ENCODE results near the gene SPATA12.
"Not testable (repeated sequence)": the region's sequence is repeated elsewhere in the genome, so short reads cannot be mapped to it uniquely, and the experiment has no call there.

Gene SPATA12

DNA sequence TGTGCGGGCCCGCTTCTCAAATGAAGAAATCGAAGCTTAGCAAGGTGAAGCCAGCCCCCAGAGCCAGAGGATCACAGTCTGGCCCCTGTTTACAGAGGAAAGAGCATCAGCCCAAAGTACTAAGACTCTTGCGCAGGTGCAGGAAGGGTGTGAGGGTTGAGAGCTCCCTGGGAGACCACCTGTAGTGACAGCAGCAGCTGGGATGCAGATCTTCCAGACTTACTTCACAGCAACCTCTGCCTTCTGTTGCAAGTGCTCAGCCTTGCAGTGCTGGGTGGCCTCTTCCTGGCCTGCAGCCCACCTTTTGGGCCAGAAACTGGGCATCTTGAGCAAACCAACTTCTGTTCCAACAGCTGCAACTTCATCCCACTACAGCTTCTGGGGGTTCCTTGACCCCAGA is 19.7 kb downstream of the SPATA12 start:
- Histone ChIP-seq H3K4me1 (ENCODE audit: control insufficient read depth in 1 of 2, insufficient read depth in 1 of 2, low read depth in 1 of 2, low read length in 1 of 2) (peaks cover 14 to 25% of the 10 kb centered on the region in 2 experiments), H3K27me3 (peaks cover 52% of the 10 kb centered on the region)
- TF ChIP-seq CTCF (IDR thresholded peaks at IDR 0.05), result no peak

DNA sequence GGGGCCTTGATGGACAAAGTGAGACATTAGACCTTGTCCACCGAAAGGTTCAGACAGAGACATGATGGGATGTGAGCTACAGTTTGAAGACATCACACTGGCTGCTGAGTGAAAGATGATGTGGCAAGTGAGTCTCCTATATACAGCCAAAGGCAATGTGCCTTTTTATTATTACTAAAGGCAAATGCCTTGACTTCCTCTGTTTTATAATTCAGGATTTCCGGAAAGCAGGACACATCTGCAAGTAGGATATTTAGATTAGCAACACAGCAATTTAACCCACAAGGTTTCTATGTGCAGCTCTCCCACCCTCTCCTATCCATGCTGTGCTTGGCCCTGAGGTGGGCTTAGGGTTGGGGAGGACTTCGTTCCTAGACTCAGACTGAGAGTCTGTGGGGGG is 20.7 kb downstream of the SPATA12 start:
- TF ChIP-seq CTCF (IDR thresholded peaks at IDR 0.05), result no peak
- Histone ChIP-seq H3K4me3 (ENCODE audit: low read depth in 1 of 2, low read length in 1 of 2) (no peak overlapping the region), H3K27ac (no peak overlapping the region)

More for the DNA sequence above, 19.7 kb downstream of the SPATA12 start:
- Histone ChIP-seq H3K4me3 (ENCODE audit: low read depth in 1 of 2, low read length in 1 of 2) (no peak overlapping the region), H3K9me3 (no peaks in the 10 kb centered on the region), H3K36me3 (no peaks in the 10 kb centered on the region), H3K27ac (no peak overlapping the region)

GRCh38 chr3:57082481-57082880 is 22.0 kb downstream of the SPATA12 start:
- H3K27me3 ChIP-seq, result peaks cover 38% of the 10 kb centered on the region

More for the DNA sequence above, 20.7 kb downstream of the SPATA12 start:
- no peaks in the 10 kb centered on the region for H3K36me3 ChIP-seq
- H3K4me1 ChIP-seq (ENCODE audit: control insufficient read depth in 1 of 2, insufficient read depth in 1 of 2, low read depth in 1 of 2, low read length in 1 of 2), result peaks cover 14 to 25% of the 10 kb centered on the region in 2 experiments
- no peaks in the 10 kb centered on the region for H3K9me3 ChIP-seq
- H3K27me3 ChIP-seq, result peaks cover 51% of the 10 kb centered on the region

GRCh38 chr3:57083266-57083995 is 23.0 kb downstream of the SPATA12 start:
- not testable (repeated sequence) for H3K27ac ChIP-seq; H3K4me3 ChIP-seq (ENCODE audit: low read depth in 1 of 2, low read length in 1 of 2)

More at GRCh38 chr3:57082481-57082880, 22.0 kb downstream of the SPATA12 start:
- no peaks in the 10 kb centered on the region for H3K36me3 ChIP-seq
- no peak for TF ChIP-seq CTCF (IDR thresholded peaks at IDR 0.05)
- no peaks in the 10 kb centered on the region for H3K9me3 ChIP-seq
- H3K4me3 ChIP-seq (ENCODE audit: low read depth in 1 of 2, low read length in 1 of 2), result no peak overlapping the region
- peaks cover 14 to 25% of the 10 kb centered on the region in 2 experiments for H3K4me1 ChIP-seq (ENCODE audit: control insufficient read depth in 1 of 2, insufficient read depth in 1 of 2, low read depth in 1 of 2, low read length in 1 of 2)
- no peak overlapping the region for H3K27ac ChIP-seq

DNA sequence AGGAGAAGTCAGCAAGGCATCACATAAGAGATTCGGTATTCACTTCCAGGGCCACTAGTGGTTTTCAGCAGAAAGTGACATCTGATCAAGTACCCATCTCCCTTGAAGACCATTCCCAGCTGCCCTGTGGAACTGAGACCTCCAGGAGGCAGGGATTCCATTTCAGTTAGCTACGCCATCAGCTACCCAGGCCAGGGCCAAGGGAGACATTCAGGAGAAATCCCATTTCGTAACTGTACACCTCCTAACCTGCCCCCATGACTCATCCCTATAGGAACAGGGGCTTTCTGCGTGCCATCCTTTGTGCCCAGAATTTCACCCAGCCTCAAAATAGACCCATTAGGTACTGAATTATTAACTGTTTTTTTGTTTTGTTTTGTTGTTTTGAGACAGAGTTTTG is 24.7 kb downstream of the SPATA12 start:
- Histone ChIP-seq H3K9me3 (no peaks in the 10 kb centered on the region), H3K4me3 (ENCODE audit: low read depth in 1 of 2, low read length in 1 of 2) (no peak overlapping the region), H3K27me3 (peaks cover 10% of the 10 kb centered on the region), H3K27ac (no peak overlapping the region), H3K4me1 (ENCODE audit: control insufficient read depth in 1 of 2, insufficient read depth in 1 of 2, low read depth in 1 of 2, low read length in 1 of 2) (peaks cover 0 to 8% of the 10 kb centered on the region in 2 experiments), H3K36me3 (no peaks in the 10 kb centered on the region)
- TF ChIP-seq CTCF (IDR thresholded peaks at IDR 0.05), result no peak

More at GRCh38 chr3:57083266-57083995, 23.0 kb downstream of the SPATA12 start:
- H3K9me3 ChIP-seq, H3K36me3 ChIP-seq: not testable (repeated sequence)
- Histone ChIP-seq H3K4me1 (ENCODE audit: control insufficient read depth in 1 of 2, insufficient read depth in 1 of 2, low read depth in 1 of 2, low read length in 1 of 2) (peaks cover 5 to 16% of the 10 kb centered on the region in 2 experiments), H3K27me3 (peaks cover 28% of the 10 kb centered on the region)

DNA sequence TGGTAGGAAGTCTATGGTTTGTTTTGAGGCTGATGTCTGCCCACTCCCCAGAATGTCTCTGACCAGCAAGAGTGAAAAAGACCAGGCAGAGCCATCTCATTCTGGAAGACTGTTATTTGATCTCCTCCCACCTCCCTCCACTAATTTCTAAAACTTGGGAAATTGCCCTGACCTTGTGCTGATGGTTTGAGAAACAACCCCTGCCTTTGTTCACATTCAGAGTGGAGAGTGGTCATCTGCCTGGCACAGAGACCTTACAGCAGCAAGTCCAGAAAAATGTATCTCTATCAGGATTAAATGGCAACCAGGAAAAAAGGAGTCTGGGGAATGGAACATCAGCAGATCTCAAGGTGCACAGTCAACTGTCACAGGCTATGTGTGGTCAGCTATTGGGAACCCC is 25.7 kb downstream of the SPATA12 start:
- Histone ChIP-seq H3K27ac (no peak overlapping the region), H3K4me3 (ENCODE audit: low read depth in 1 of 2, low read length in 1 of 2) (no peak overlapping the region), H3K36me3 (no peaks in the 10 kb centered on the region), H3K9me3 (no peaks in the 10 kb centered on the region), H3K4me1 (ENCODE audit: control insufficient read depth in 1 of 2, insufficient read depth in 1 of 2, low read depth in 1 of 2, low read length in 1 of 2) (peaks cover 0 to 1% of the 10 kb centered on the region in 2 experiments), H3K27me3 (peaks cover under 1% of the 10 kb centered on the region)
- no peak for TF ChIP-seq CTCF (IDR thresholded peaks at IDR 0.05)

All from neutrophil (primary cell).